ENCODE data around the gene HMGCL.

DNA sequence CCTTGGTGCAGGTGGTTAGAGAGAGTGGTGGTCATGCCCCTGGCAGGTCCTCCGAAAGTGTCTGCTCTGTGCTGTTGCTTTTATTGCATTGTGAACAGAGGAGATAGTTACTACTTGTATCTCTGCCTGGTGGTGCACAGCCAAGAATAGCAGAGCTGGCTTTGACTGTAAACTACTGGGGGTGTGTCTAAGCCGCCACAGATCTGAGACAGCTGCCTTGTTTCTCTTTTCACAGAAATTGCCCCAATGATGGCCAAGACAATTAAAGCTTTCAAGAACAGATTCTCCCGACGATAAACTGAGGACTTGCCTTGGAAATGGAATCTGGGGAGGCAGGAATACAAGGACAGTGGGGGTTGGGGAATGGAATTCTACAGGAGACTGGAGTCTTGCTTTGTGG, 66.0 kb downstream of the HMGCL start:
- TF ChIP-seq TAF1 (IDR thresholded peaks at IDR 0.05; ENCODE audit: borderline replicate concordance, low read depth, low read length) (no peak), POLR2A (IDR thresholded peaks at IDR 0.05; ENCODE audit: low read depth, low read length) (no peak), POLR2AphosphoS5 (IDR thresholded peaks at IDR 0.05; ENCODE audit: low read depth, low read length) (no peak)

All from GM12892 (cell line).